ENCODE results near the gene DRAM2. TPM values are rescaled to one million over a fixed set of nuclear protein-coding genes. Genes with fewer than 3 reads are reported as not detected.

Gene DRAM2
- total and polyA plus RNA-seq, 2 experiments from 2014 or later: 64.1 to 82.5 TPM

- Histone ChIP-seq H3K27ac (no peak overlapping the region), H3K4me1 (ENCODE audit: insufficient read depth) (peaks cover 4% of the 10 kb centered on the region; the same call in 1 of the 2 replicates), H3K27me3 (replicated peaks; ENCODE audit: insufficient read depth) (no peaks in the 10 kb centered on the region), H4K20me1 (ENCODE audit: insufficient read depth) (no peaks in the 10 kb centered on the region), H3K36me3 (ENCODE audit: low read depth) (peaks cover 50% of the 10 kb centered on the region), H3K4me2 (ENCODE audit: unreplicated experiment) (no peak overlapping the region), H3K9ac (no peak overlapping the region), H3K9me3 (ENCODE audit: low read depth) (no peaks in the 10 kb centered on the region), H3K79me2 (ENCODE audit: insufficient read depth) (peaks cover 7% of the 10 kb centered on the region), H3K9me2 (ENCODE audit: insufficient read depth) (no peaks in the 10 kb centered on the region), H3F3A (ENCODE audit: insufficient read depth) (peaks cover 9% of the 10 kb centered on the region; the same call in 1 of the 2 replicates), H3K4me3 (no peak overlapping the region), H2AFZ (no peak overlapping the region)
- WGBS, 2 experiments (ENCODE audit: low coverage in 1 of 2, low lambda C conversion rate in 2 of 2, missing lambda C conversion rate in 2 of 2): 87% methylated on average over 4 of the region's 4 CpGs
- in situ Hi-C loops (cut with MboI): no loop called here
- no peak for DNase-seq
- TF ChIP-seq EZH2phosphoT487 (IDR thresholded peaks at IDR 0.05; ENCODE audit: insufficient read depth, low read depth) (no peak), EZH2 (IDR thresholded peaks at IDR 0.05; ENCODE audit: insufficient read depth, poor library complexity, severe bottlenecking) (no peak)
Measured at GRCh38 chr1:111131693-111132092, 8.2 kb downstream of the DRAM2 start.

GRCh38 chr1:111129376-111129775 is 10.5 kb downstream of the DRAM2 start:
- Histone ChIP-seq H3K36me3 (ENCODE audit: low read depth) (peaks cover 58% of the 10 kb centered on the region), H3F3A (ENCODE audit: insufficient read depth) (no peaks in the 10 kb centered on the region), H3K9ac (no peak overlapping the region), H4K20me1 (ENCODE audit: insufficient read depth) (no peaks in the 10 kb centered on the region), H3K27ac (no peak overlapping the region), H3K4me2 (ENCODE audit: unreplicated experiment) (no peak overlapping the region), H3K9me2 (ENCODE audit: insufficient read depth) (no peaks in the 10 kb centered on the region), H3K4me3 (no peak overlapping the region), H2AFZ (no peak overlapping the region), H3K9me3 (ENCODE audit: low read depth) (no peaks in the 10 kb centered on the region), H3K79me2 (ENCODE audit: insufficient read depth) (peaks cover 7% of the 10 kb centered on the region), H3K27me3 (replicated peaks; ENCODE audit: insufficient read depth) (no peaks in the 10 kb centered on the region), H3K4me1 (ENCODE audit: insufficient read depth) (no peaks in the 10 kb centered on the region)
- no peak for TF ChIP-seq EZH2 (IDR thresholded peaks at IDR 0.05; ENCODE audit: insufficient read depth, poor library complexity, severe bottlenecking)
- no peak for TF ChIP-seq EZH2phosphoT487 (IDR thresholded peaks at IDR 0.05; ENCODE audit: insufficient read depth, low read depth)
- no peak for DNase-seq
- in situ Hi-C loops (cut with MboI): no loop called here
- WGBS, 2 experiments (ENCODE audit: low coverage in 1 of 2, low lambda C conversion rate in 2 of 2, missing lambda C conversion rate in 2 of 2): 92 to 96% methylated on average over 1 of the region's 1 CpG

GRCh38 chr1:111127923-111128643 is 11.8 kb downstream of the DRAM2 start:
- H3K36me3 ChIP-seq (ENCODE audit: low read depth): peaks cover 62% of the 10 kb centered on the region

GRCh38 chr1:111126354-111126753 is 13.5 kb downstream of the DRAM2 start:
- peaks cover 62% of the 10 kb centered on the region for H3K36me3 ChIP-seq (ENCODE audit: low read depth)
- WGBS, 2 experiments (ENCODE audit: low coverage in 1 of 2, low lambda C conversion rate in 2 of 2, missing lambda C conversion rate in 2 of 2): 100% methylated on average over 1 of the region's 1 CpG

More at GRCh38 chr1:111127923-111128643, 11.8 kb downstream of the DRAM2 start:
- H3K27me3 ChIP-seq (replicated peaks; ENCODE audit: insufficient read depth): no peaks in the 10 kb centered on the region
- no peak overlapping the region for H3K4me3 ChIP-seq
- H3K4me1 ChIP-seq (ENCODE audit: insufficient read depth): no peaks in the 10 kb centered on the region
- no peak overlapping the region for H2AFZ ChIP-seq
- H3K4me2 ChIP-seq (ENCODE audit: unreplicated experiment): no peak overlapping the region
- TF ChIP-seq EZH2phosphoT487 (IDR thresholded peaks at IDR 0.05; ENCODE audit: insufficient read depth, low read depth): no peak
- TF ChIP-seq EZH2 (IDR thresholded peaks at IDR 0.05; ENCODE audit: insufficient read depth, poor library complexity, severe bottlenecking): no peak
- H3F3A ChIP-seq (ENCODE audit: insufficient read depth): no peaks in the 10 kb centered on the region
- H3K27ac ChIP-seq: no peak overlapping the region
- DNase-seq: no peak
- no peaks in the 10 kb centered on the region; the same call in 1 of the 2 replicates for H3K79me2 ChIP-seq (ENCODE audit: insufficient read depth)
- WGBS, 2 experiments (ENCODE audit: low coverage in 1 of 2, low lambda C conversion rate in 2 of 2, missing lambda C conversion rate in 2 of 2): 97% methylated on average over 3 of the region's 3 CpGs
- H3K9ac ChIP-seq: no peak overlapping the region
- no peaks in the 10 kb centered on the region for H3K9me2 ChIP-seq (ENCODE audit: insufficient read depth)
- H3K9me3 ChIP-seq (ENCODE audit: low read depth): no peaks in the 10 kb centered on the region
- no peaks in the 10 kb centered on the region for H4K20me1 ChIP-seq (ENCODE audit: insufficient read depth)
- in situ Hi-C loops (cut with MboI): no loop called here

More at GRCh38 chr1:111126354-111126753, 13.5 kb downstream of the DRAM2 start:
- no peak overlapping the region for H3K4me2 ChIP-seq (ENCODE audit: unreplicated experiment)
- no peaks in the 10 kb centered on the region for H3K4me1 ChIP-seq (ENCODE audit: insufficient read depth)
- no peak overlapping the region for H3K4me3 ChIP-seq
- H3K9me2 ChIP-seq (ENCODE audit: insufficient read depth): no peaks in the 10 kb centered on the region
- TF ChIP-seq EZH2phosphoT487 (IDR thresholded peaks at IDR 0.05; ENCODE audit: insufficient read depth, low read depth): no peak
- TF ChIP-seq EZH2 (IDR thresholded peaks at IDR 0.05; ENCODE audit: insufficient read depth, poor library complexity, severe bottlenecking): no peak
- no peaks in the 10 kb centered on the region for H3F3A ChIP-seq (ENCODE audit: insufficient read depth)
- no peaks in the 10 kb centered on the region for H3K9me3 ChIP-seq (ENCODE audit: low read depth)
- no peak overlapping the region for H3K27ac ChIP-seq
- H3K9ac ChIP-seq: no peak overlapping the region
- H3K79me2 ChIP-seq (ENCODE audit: insufficient read depth): no peaks in the 10 kb centered on the region
- no peaks in the 10 kb centered on the region for H3K27me3 ChIP-seq (replicated peaks; ENCODE audit: insufficient read depth)
- no peak overlapping the region for H2AFZ ChIP-seq
- H4K20me1 ChIP-seq (ENCODE audit: insufficient read depth): no peaks in the 10 kb centered on the region
- in situ Hi-C loops (cut with MboI): no loop called here
- no peak for DNase-seq
